OCI-LY3 (cell line): ENCODE measurements around the gene RAET1L.

Experiments
- EZH2phosphoT487 ChIP-seq: fragments of 200-600 bp; shearing (Covaris generic); IDR thresholded peaks from 2 replicates; pipeline ENCODE4 v1.6.1; 2018; ENCODE audit warnings: antibody characterized with exemption, mixed run types, low read depth
- TF ChIP-seq, protein P1 (sequence below): fragments of 200-600, 300-600 bp; sonication (generic); IDR thresholded peaks from 2 replicates; pipeline ENCODE4 v1.5.1; 2014; ENCODE audit warnings: antibody characterized with exemption, low read length, low read depth

DNA sequence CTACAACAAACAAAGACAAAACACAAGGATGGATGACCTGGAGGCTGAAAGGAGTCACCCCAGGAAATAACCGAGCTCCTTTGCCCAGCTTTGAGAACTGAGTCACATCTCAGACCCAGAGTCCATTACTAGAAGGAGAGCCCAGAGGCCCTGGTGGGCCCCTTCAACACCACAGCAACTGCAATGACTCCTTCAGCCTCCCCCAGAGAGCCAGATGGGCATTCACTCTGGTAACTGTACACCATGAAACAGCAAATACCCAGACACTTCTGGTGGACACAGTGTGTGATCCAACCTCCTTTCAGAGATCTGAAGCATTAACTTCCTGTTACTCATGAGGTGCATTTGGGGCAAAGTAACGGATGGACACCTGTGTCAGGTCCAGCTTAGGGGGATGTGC is 22.6 kb downstream of the RAET1L start:
- TF ChIP-seq, protein P1, sequence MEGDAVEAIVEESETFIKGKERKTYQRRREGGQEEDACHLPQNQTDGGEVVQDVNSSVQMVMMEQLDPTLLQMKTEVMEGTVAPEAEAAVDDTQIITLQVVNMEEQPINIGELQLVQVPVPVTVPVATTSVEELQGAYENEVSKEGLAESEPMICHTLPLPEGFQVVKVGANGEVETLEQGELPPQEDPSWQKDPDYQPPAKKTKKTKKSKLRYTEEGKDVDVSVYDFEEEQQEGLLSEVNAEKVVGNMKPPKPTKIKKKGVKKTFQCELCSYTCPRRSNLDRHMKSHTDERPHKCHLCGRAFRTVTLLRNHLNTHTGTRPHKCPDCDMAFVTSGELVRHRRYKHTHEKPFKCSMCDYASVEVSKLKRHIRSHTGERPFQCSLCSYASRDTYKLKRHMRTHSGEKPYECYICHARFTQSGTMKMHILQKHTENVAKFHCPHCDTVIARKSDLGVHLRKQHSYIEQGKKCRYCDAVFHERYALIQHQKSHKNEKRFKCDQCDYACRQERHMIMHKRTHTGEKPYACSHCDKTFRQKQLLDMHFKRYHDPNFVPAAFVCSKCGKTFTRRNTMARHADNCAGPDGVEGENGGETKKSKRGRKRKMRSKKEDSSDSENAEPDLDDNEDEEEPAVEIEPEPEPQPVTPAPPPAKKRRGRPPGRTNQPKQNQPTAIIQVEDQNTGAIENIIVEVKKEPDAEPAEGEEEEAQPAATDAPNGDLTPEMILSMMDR = no peak
- no peak for TF ChIP-seq EZH2phosphoT487
